ENCODE results near the gene MGST2.

Gene MGST2

GRCh38 chr4:139643042-139643895 lies 22.4 kb upstream of the MGST2 start:
- no peak for DNase-seq (ENCODE audit: low read depth in 2 of 2)

GRCh38 chr4:139645458-139645857 lies 20.2 kb upstream of the MGST2 start:
- DNase-seq (ENCODE audit: low read depth in 2 of 2), result no peak

- no peak for DNase-seq (ENCODE audit: low read depth in 2 of 2)
These were observed 18.4 kb upstream of the MGST2 start for GRCh38 chr4:139647184-139647583.

GRCh38 chr4:139647952-139648351 lies 17.7 kb upstream of the MGST2 start:
- DNase-seq (ENCODE audit: low read depth in 2 of 2), result no peak

- DNase-seq (ENCODE audit: low read depth in 2 of 2), result peak in 1 of 2 experiments; percentile 60
These were observed 14.1 kb upstream of the MGST2 start for GRCh38 chr4:139651282-139652194.

- no peak for DNase-seq (ENCODE audit: low read depth in 2 of 2)
These were observed 11.1 kb upstream of the MGST2 start for GRCh38 chr4:139654516-139654915.

- DNase-seq (ENCODE audit: low read depth in 2 of 2), result no peak
These were observed 10.5 kb upstream of the MGST2 start for GRCh38 chr4:139655116-139655515.

GRCh38 chr4:139656614-139657486 lies 8.8 kb upstream of the MGST2 start:
- peak in 1 of 2 experiments; percentile 48 for DNase-seq (ENCODE audit: low read depth in 2 of 2)

GRCh38 chr4:139658185-139658584 lies 7.4 kb upstream of the MGST2 start:
- DNase-seq (ENCODE audit: low read depth in 2 of 2), result no peak

GRCh38 chr4:139658586-139659382 lies 6.8 kb upstream of the MGST2 start:
- no peak for DNase-seq (ENCODE audit: low read depth in 2 of 2)

GRCh38 chr4:139659735-139660424 lies 5.7 kb upstream of the MGST2 start:
- DNase-seq (ENCODE audit: low read depth in 2 of 2), result no peak

GRCh38 chr4:139660568-139661043 lies 5.0 kb upstream of the MGST2 start:
- DNase-seq (ENCODE audit: low read depth in 2 of 2), result no peak

GRCh38 chr4:139663561-139664138 lies 2.0 kb upstream of the MGST2 start:
- no peak for DNase-seq (ENCODE audit: low read depth in 2 of 2)

- no peak for DNase-seq (ENCODE audit: low read depth in 2 of 2)
These were observed 1.2 kb upstream of the MGST2 start for GRCh38 chr4:139664442-139664841.

GRCh38 chr4:139665079-139665689 lies 435 bp upstream of the MGST2 start:
- no peak for DNase-seq (ENCODE audit: low read depth in 2 of 2)

- DNase-seq (ENCODE audit: low read depth in 2 of 2), result no peak
These were observed 1.2 kb downstream of the MGST2 start for GRCh38 chr4:139666735-139667281.

- no peak for DNase-seq (ENCODE audit: low read depth in 2 of 2)
These were observed 2.4 kb downstream of the MGST2 start for GRCh38 chr4:139668036-139668435.

GRCh38 chr4:139668658-139669201 lies 3.1 kb downstream of the MGST2 start:
- no peak for DNase-seq (ENCODE audit: low read depth in 2 of 2)

- DNase-seq (ENCODE audit: low read depth in 2 of 2), result no peak
These were observed 3.7 kb downstream of the MGST2 start for GRCh38 chr4:139669335-139669734.

Measured in fibroblast of skin of left quadriceps (primary cell).